Measurements from ENCODE around the gene UBTD2.
"Not testable (repeated sequence)": the region's sequence is repeated elsewhere in the genome, so short reads cannot be mapped to it uniquely, and the experiment has no call there.

The UBTD2 gene

DNA sequence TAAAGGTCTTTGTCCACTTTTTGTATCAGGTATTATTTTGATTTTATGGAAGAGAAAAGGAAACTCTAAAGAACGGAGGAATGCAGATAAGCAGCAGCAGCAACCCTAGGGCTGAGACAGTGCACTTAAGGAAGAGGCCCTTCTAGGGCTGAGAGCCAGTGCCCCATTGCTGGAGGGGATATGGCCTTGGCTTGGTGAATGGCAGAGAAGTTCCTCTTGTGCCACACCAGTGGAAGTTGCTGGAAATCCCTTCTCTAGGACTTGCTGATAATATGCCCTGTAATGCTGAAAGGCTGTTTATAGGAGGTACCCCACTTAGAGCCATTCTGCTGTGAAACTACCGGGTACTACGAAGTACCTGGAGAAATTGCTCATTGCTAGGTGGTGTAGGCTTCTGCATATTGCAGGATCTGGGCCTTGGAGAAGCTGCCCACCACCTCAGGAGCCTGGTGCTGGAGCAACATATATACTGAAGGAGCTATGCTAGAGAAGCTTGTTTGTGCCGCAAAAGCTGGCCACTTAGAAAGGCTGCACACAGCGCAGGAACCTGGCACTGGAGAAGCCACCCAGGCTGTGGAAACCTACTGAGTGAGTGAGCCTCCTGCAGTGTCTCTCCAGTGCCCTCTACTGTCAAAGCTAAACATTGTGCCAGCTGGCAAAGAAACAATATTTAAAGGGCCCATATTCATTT lies 9.6 kb upstream of the UBTD2 start:
- TF ChIP-seq CTCF (conservative IDR thresholded peaks at IDR 0.05; ENCODE audit: low read length), result peak; percentile 88
- peak; percentile 77 for DNase-seq (ENCODE audit: low read depth)
- H3K4me3 ChIP-seq (ENCODE audit: low read length), result no peak overlapping the region

DNA sequence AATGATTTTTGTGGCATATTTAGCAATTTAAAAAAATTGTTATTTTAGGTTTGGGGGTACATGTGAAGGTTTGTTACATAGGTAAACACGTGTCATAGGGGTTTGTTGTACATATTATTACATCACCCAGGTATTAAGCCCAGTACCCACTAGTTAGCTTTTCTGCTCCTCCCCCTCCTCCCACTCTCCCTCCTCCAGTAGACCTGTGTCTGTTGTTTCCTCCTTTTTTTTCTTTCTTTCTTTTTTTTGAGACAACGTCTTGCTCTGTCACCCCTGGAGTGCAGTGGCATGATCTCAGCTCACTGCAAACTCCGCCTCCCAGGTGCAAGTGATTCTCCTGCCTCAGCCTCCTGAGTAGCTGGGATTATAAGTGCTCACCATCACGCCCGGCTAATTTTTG lies 8.3 kb upstream of the UBTD2 start:
- DNase-seq (ENCODE audit: low read depth), result not testable (repeated sequence)

DNA sequence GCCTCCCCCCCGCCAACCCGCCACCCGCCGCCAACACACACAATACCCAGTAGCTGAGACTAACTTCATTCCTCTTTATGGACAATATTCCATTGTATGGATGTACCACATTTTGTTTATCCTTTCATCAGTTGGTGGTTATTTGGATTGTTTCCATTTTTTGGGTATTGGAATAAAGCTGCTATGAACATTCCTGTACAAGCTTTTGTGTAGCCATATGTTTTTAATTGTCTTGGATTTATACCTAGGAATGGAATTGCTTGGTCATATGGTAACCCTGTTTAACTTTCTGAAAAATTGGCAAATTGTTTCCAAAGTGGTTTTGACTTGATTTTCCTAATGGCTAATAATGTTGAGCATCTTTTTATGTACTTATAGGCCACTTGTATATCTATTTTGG lies 4.9 kb upstream of the UBTD2 start:
- TF ChIP-seq CTCF (conservative IDR thresholded peaks at IDR 0.05; ENCODE audit: low read length), result no peak
- peak; percentile 80 for DNase-seq (ENCODE audit: low read depth)

More for the DNA sequence above, 8.3 kb upstream of the UBTD2 start:
- not testable (repeated sequence) for H3K4me3 ChIP-seq (ENCODE audit: low read length)

GRCh38 chr5:172287140-172287539 lies 3.6 kb upstream of the UBTD2 start:
- not testable (repeated sequence) for H3K4me3 ChIP-seq (ENCODE audit: low read length); DNase-seq (ENCODE audit: low read depth)

More for the DNA sequence above, 4.9 kb upstream of the UBTD2 start:
- H3K4me3 ChIP-seq (ENCODE audit: low read length), result no peak overlapping the region

GRCh38 chr5:172285226-172286143 lies 1.9 kb upstream of the UBTD2 start:
- DNase-seq (ENCODE audit: low read depth), result no peak
- TF ChIP-seq CTCF (conservative IDR thresholded peaks at IDR 0.05; ENCODE audit: low read length), result no peak
- peak overlapping the region; percentile 70; the same call in 1 of the 2 replicates for H3K4me3 ChIP-seq (ENCODE audit: low read length)

DNA sequence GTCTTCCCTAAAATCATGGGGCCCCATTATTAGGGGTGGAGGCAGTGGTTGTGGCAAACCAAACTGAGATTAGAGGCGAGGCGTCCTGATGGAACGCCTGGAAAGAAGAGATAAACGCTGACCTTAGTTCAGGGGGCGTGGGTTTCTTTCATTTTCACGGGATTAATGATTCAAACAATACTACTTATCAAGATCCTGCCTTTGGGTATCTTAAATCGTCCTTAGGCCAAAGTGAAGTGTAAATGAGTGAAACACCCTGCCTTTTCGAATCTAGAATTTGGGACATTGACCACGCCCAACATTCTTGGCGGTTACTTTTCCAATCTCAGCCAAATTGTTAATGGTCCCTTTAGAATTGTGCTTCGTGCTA lies 1.0 kb upstream of the UBTD2 start:
- peak overlapping the region; percentile 70 for H3K4me3 ChIP-seq (ENCODE audit: low read length)
- DNase-seq (ENCODE audit: low read depth), result peak; percentile 64
- TF ChIP-seq CTCF (conservative IDR thresholded peaks at IDR 0.05; ENCODE audit: low read length), result no peak

- peak; percentile 80 for DNase-seq (ENCODE audit: low read depth)
These were observed 472 bp upstream of the UBTD2 start for GRCh38 chr5:172283862-172284610.

More at GRCh38 chr5:172283862-172284610, 472 bp upstream of the UBTD2 start:
- H3K4me3 ChIP-seq (ENCODE audit: low read length), result peak overlapping the region; percentile 78
- TF ChIP-seq CTCF (conservative IDR thresholded peaks at IDR 0.05; ENCODE audit: low read length), result no peak
